Caco-2 (cell line): ENCODE data around the gene ARHGEF12. TPM values are rescaled to one million over a fixed set of nuclear protein-coding genes. Genes with fewer than 3 reads are reported as not detected.
"Not testable (repeated sequence)": the region's sequence is repeated elsewhere in the genome, so short reads cannot be mapped to it uniquely, and the experiment has no call there.

Experiments used
- BruUV-seq: library from RNA; stranded (reverse); fragments of 400-500 nt; replicated peaks from 2 replicates; lab custom pipeline; 2021; lab: Mats Ljungman, UMichigan
- CTCF ChIA-PET: fragments of 300-600 bp; sonication (Branson Sonifier 250); formaldehyde crosslinking; loops from one replicate; lab custom pipeline; 2022; ENCODE audit warnings: antibody characterized with exemption; lab: Charles Lee
- POLR2A ChIA-PET: fragments of 300-600 bp; sonication (Branson Sonifier 250); formaldehyde crosslinking; loops from one replicate; lab custom pipeline; 2022; ENCODE audit warnings: antibody characterized with exemption; lab: Charles Lee
- DNase-seq, 2 experiments: peaks; one replicate each; pipeline versions ENCODE4 v3.0.0 to v3.0.0-alpha.2; 2020 to 2022
- H3K27me3 ChIP-seq: replicated peaks from 2 replicates; pipeline ENCODE4 v1.6.0; 2011; ENCODE audit warnings: low read length; ENCODE audit not compliant: control insufficient read depth, insufficient read depth
- H3K36me3 ChIP-seq: 2 replicates; pipeline ENCODE4 v1.5.1; 2011; ENCODE audit warnings: low read length; ENCODE audit not compliant: control insufficient read depth, insufficient read depth
- H3K4me1 ChIP-seq: fragments of 250-450 bp; sonication (Bioruptor Pico); 2 replicates; pipeline ENCODE4 v1.5.1; 2020; ENCODE audit warnings: mild to moderate bottlenecking
- H3K4me3 ChIP-seq: 2 replicates; pipeline ENCODE4 v1.5.1; 2011; ENCODE audit warnings: low read depth, mild to moderate bottlenecking, control low read depth, low read length
- H3K9me3 ChIP-seq: fragments of 250-450 bp; sonication (Bioruptor Pico); 2 replicates; pipeline ENCODE4 v1.5.1; 2020; ENCODE audit warnings: mild to moderate bottlenecking, moderate library complexity
- H3K27ac Mint-ChIP-seq: one replicate; pipeline ENCODE4 v1.8.0; 2022; ENCODE audit warnings: mixed read lengths; ENCODE audit not compliant: unreplicated experiment
- H3K27me3 Mint-ChIP-seq: one replicate; pipeline ENCODE4 v1.8.0; 2022; ENCODE audit warnings: mixed read lengths; ENCODE audit not compliant: insufficient read depth, unreplicated experiment
- H3K36me3 Mint-ChIP-seq: one replicate; pipeline ENCODE4 v1.8.0; 2022; ENCODE audit warnings: mild to moderate bottlenecking, mixed read lengths; ENCODE audit not compliant: insufficient read depth, unreplicated experiment
- H3K4me1 Mint-ChIP-seq: one replicate; pipeline ENCODE4 v1.8.0; 2022; ENCODE audit warnings: low read depth, mixed read lengths; ENCODE audit not compliant: unreplicated experiment
- H3K4me3 Mint-ChIP-seq: one replicate; pipeline ENCODE4 v1.8.0; 2022; ENCODE audit warnings: mild to moderate bottlenecking, moderate library complexity, mixed read lengths; ENCODE audit not compliant: unreplicated experiment
- H3K9me3 Mint-ChIP-seq: one replicate; pipeline ENCODE4 v1.8.0; 2022; ENCODE audit warnings: mixed read lengths; ENCODE audit not compliant: unreplicated experiment
- CTCF ChIP-seq, 2 experiments: fragments of 200-600 bp in 1 of 2; IDR thresholded peaks; 1 replicate in 1 of 2; 2 replicates in 1 of 2; pipeline versions ENCODE4 v1.5.1 to v1.8.0; 2011 to 2022; ENCODE audit warnings: antibody characterized with exemption in 1 of 2, control low read depth in 1 of 2, inconsistent platforms in 1 of 2, low read depth in 1 of 2, low read length in 1 of 2, mild to moderate bottlenecking in 1 of 2, moderate library complexity in 1 of 2; ENCODE audit not compliant: insufficient read depth in 1 of 2, severe bottlenecking in 1 of 2, unreplicated experiment in 1 of 2
- intact Hi-C: fragments of 100-400 bp; cut with micrococcal nuclease; formaldehyde crosslinking; loops from one replicate; pipeline ENCODE4 v1.10.0; 2022; ENCODE audit not compliant: unreplicated experiment
- total RNA-seq: library from RNA; stranded (reverse); gene quantifications from 2 replicates; pipeline ENCODE4 v1.2.3, GENCODE V29; 2022

The ARHGEF12 gene
- total RNA-seq, 1 experiment from 2014 or later, result 89.3 TPM

- POLR2A ChIA-PET, result no interaction called here
These were observed 165.2 kb downstream of the ARHGEF12 start for GRCh38 chr11:120501440-120501839.

GRCh38 chr11:120501976-120502755, 166.0 kb downstream of the ARHGEF12 start:
- Mint-ChIP-seq H3K9me3 (no peaks in the 10 kb centered on the region), H3K27ac (no peak overlapping the region), H3K4me3 (no peak overlapping the region), H3K4me1 (peaks cover 7% of the 10 kb centered on the region), H3K36me3 (no peaks in the 10 kb centered on the region), H3K27me3 (peaks cover 9% of the 10 kb centered on the region)
- Histone ChIP-seq H3K9me3 (no peaks in the 10 kb centered on the region), H3K27me3 (no peaks in the 10 kb centered on the region; the same call in 1 of the 2 replicates), H3K4me1 (no peaks in the 10 kb centered on the region), H3K4me3 (no peak overlapping the region), H3K36me3 (no peaks in the 10 kb centered on the region)
- intact Hi-C loops, result no loop called here
- CTCF ChIA-PET, result interaction anchor here (2.2 kb wide), 1 partner anchor 183 kb away, joined by 10 read pairs; no protein-coding TSS in a partner anchor
- no peak for DNase-seq
- POLR2A ChIA-PET, result no interaction called here
- no TSS peak for BruUV-seq
- TF ChIP-seq CTCF (IDR thresholded peaks at IDR 0.05; ENCODE audit: insufficient read depth in 1 of 2, low read depth in 1 of 2, low read length in 1 of 2, severe bottlenecking in 1 of 2, unreplicated experiment in 1 of 2), result no peak

More at GRCh38 chr11:120501440-120501839, 165.2 kb downstream of the ARHGEF12 start:
- Histone ChIP-seq H3K4me3 (no peak overlapping the region), H3K36me3 (no peaks in the 10 kb centered on the region), H3K4me1 (no peaks in the 10 kb centered on the region), H3K27me3 (no peaks in the 10 kb centered on the region), H3K9me3 (no peaks in the 10 kb centered on the region)
- H3K27ac Mint-ChIP-seq, result no peak overlapping the region
- no peaks in the 10 kb centered on the region for H3K36me3 Mint-ChIP-seq
- H3K9me3 Mint-ChIP-seq, result no peaks in the 10 kb centered on the region
- no peak for TF ChIP-seq CTCF (IDR thresholded peaks at IDR 0.05; ENCODE audit: insufficient read depth in 1 of 2, low read depth in 1 of 2, low read length in 1 of 2, severe bottlenecking in 1 of 2, unreplicated experiment in 1 of 2)
- intact Hi-C loops, result no loop called here
- H3K4me3 Mint-ChIP-seq, result no peak overlapping the region
- DNase-seq, result no peak
- CTCF ChIA-PET, result interaction anchor here (0.5 to 2.2 kb wide), 2 partner anchors 183 to 746 kb away, joined by 3 to 10 read pairs; no protein-coding TSS in a partner anchor
- peaks cover 7% of the 10 kb centered on the region for H3K4me1 Mint-ChIP-seq
- peaks cover 4% of the 10 kb centered on the region for H3K27me3 Mint-ChIP-seq
- no TSS peak for BruUV-seq

- not testable (repeated sequence) for H3K4me1 ChIP-seq, H3K27me3 ChIP-seq
These were observed 167.3 kb downstream of the ARHGEF12 start for GRCh38 chr11:120503529-120503928.

More at GRCh38 chr11:120503529-120503928, 167.3 kb downstream of the ARHGEF12 start:
- H3K4me3 Mint-ChIP-seq, intact Hi-C loops, H3K27ac Mint-ChIP-seq, H3K4me3 ChIP-seq, H3K9me3 Mint-ChIP-seq, DNase-seq, POLR2A ChIA-PET, H3K36me3 Mint-ChIP-seq, BruUV-seq, H3K9me3 ChIP-seq, H3K36me3 ChIP-seq, CTCF ChIA-PET, H3K4me1 Mint-ChIP-seq: not testable (repeated sequence)
- peaks cover 15% of the 10 kb centered on the region for H3K27me3 Mint-ChIP-seq
